Activated naive CD8-positive, alpha-beta T cell (primary cell): ENCODE data around the gene CPT1B.
"Not testable (repeated sequence)": the region's sequence is repeated elsewhere in the genome, so short reads cannot be mapped to it uniquely, and the experiment has no call there.

Experiments
- H3K27ac Mint-ChIP-seq: one replicate; pipeline ENCODE4 v1.8.0; 2021; ENCODE audit warnings: mixed read lengths
- H3K27me3 Mint-ChIP-seq: one replicate; pipeline ENCODE4 v1.8.0; 2021; ENCODE audit warnings: mixed read lengths
- H3K36me3 Mint-ChIP-seq: one replicate; pipeline ENCODE4 v1.8.0; 2021; ENCODE audit warnings: mixed read lengths
- H3K4me1 Mint-ChIP-seq: one replicate; pipeline ENCODE4 v1.8.0; 2021; ENCODE audit warnings: low read depth, mixed read lengths
- H3K4me3 Mint-ChIP-seq: one replicate; pipeline ENCODE4 v1.8.0; 2021; ENCODE audit warnings: mild to moderate bottlenecking, mixed read lengths
- H3K9me3 Mint-ChIP-seq: one replicate; pipeline ENCODE4 v1.8.0; 2021; ENCODE audit warnings: low read depth, mixed read lengths

CPT1B gene

GRCh38 chr22:50542416-50542927 lies 35.8 kb downstream of the CPT1B start:
- peaks cover 61% of the 10 kb centered on the region for H3K4me1 Mint-ChIP-seq
- peak overlapping the region; percentile 93 for H3K27ac Mint-ChIP-seq
- H3K4me3 Mint-ChIP-seq = peak overlapping the region; percentile 64
- H3K27me3 Mint-ChIP-seq = no peaks in the 10 kb centered on the region
- no peaks in the 10 kb centered on the region for H3K9me3 Mint-ChIP-seq
- no peaks in the 10 kb centered on the region for H3K36me3 Mint-ChIP-seq

DNA sequence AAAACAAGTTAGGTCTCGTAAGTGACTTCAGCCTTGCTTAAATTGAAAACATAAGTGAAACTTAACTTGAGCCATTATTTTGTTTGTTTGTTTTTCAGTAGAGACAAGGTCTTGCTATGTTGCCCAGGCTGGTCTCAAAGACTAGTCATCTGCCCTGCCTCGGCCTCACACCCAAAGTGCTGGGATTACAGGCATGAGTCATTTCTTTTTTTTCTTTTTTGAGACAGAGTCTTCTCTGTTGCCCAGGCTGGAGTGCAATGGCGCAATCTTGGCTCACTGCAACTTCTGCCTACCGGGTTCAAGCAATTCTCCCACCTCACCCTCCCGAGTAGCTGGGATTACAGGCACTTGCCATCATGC lies 36.6 kb downstream of the CPT1B start:
- H3K4me3 Mint-ChIP-seq, H3K9me3 Mint-ChIP-seq, H3K27me3 Mint-ChIP-seq, H3K36me3 Mint-ChIP-seq: not testable (repeated sequence)
- Mint-ChIP-seq H3K27ac (peak overlapping the region; percentile 93), H3K4me1 (peaks cover 61% of the 10 kb centered on the region)

DNA sequence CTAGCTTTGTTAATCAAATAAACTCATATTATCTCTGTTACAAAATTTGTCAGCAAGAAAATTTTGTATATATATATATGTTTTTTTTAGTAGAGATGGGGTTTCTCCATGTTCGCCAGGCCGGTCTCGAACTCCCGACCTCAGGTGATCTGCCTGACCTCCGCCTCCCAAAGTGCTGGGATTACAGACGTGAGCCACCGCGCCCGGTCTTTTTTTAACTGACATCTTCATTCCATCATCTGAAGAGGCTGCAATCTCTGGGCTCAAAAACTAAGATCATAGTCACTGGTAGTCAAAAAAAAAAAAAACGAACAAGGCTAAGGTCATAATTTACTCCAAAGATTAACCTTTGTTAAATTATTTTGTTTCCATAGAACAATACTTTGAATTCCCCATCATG lies 37.8 kb downstream of the CPT1B start:
- no peaks in the 10 kb centered on the region for H3K27me3 Mint-ChIP-seq
- peak overlapping the region; percentile 35 for H3K4me3 Mint-ChIP-seq
- H3K36me3 Mint-ChIP-seq = no peaks in the 10 kb centered on the region
- peaks cover 52% of the 10 kb centered on the region for H3K4me1 Mint-ChIP-seq
- peak overlapping the region; percentile 93 for H3K27ac Mint-ChIP-seq
- H3K9me3 Mint-ChIP-seq = no peaks in the 10 kb centered on the region

- Mint-ChIP-seq H3K4me3 (peak overlapping the region; percentile 21), H3K9me3 (no peaks in the 10 kb centered on the region), H3K4me1 (peaks cover 56% of the 10 kb centered on the region), H3K27ac (peak overlapping the region; percentile 98), H3K27me3 (no peaks in the 10 kb centered on the region), H3K36me3 (no peaks in the 10 kb centered on the region)
Observed at GRCh38 chr22:50537765-50538164, 40.5 kb downstream of the CPT1B start.

DNA sequence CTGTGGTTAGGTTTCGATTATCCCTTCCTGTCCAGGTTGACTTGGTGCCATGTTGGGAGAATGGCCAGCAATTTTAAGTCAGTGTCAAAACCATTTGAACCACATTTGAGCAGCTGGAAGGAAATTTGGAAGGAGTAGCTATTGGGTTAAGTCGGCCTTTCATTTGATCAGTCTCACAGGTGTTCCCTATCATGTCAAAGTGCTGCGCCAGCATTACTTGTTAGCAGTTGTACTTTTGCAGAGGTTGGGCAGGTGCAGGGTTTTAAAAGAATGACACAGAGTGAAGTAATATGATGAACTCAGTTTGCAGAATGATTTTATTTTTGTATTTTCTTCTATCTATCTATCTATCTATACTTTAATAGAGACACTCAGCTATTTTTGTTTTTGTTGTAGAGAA lies 42.0 kb downstream of the CPT1B start:
- Mint-ChIP-seq H3K27me3 (no peaks in the 10 kb centered on the region), H3K4me3 (no peak overlapping the region), H3K4me1 (peaks cover 47% of the 10 kb centered on the region), H3K9me3 (no peaks in the 10 kb centered on the region), H3K36me3 (no peaks in the 10 kb centered on the region), H3K27ac (no peak overlapping the region)

- no peaks in the 10 kb centered on the region for H3K9me3 Mint-ChIP-seq
- peak overlapping the region; percentile 22 for H3K27ac Mint-ChIP-seq
- no peaks in the 10 kb centered on the region for H3K27me3 Mint-ChIP-seq
- H3K36me3 Mint-ChIP-seq = no peaks in the 10 kb centered on the region
- H3K4me3 Mint-ChIP-seq = no peak overlapping the region
- H3K4me1 Mint-ChIP-seq = peaks cover 38% of the 10 kb centered on the region
Observed at GRCh38 chr22:50535113-50535512, 43.1 kb downstream of the CPT1B start.

GRCh38 chr22:50533856-50534711 lies 44.1 kb downstream of the CPT1B start:
- Mint-ChIP-seq H3K27ac (peak overlapping the region; percentile 76), H3K4me1 (peaks cover 28% of the 10 kb centered on the region), H3K4me3 (peak overlapping the region; percentile 60)
- not testable (repeated sequence) for H3K9me3 Mint-ChIP-seq, H3K36me3 Mint-ChIP-seq, H3K27me3 Mint-ChIP-seq

DNA sequence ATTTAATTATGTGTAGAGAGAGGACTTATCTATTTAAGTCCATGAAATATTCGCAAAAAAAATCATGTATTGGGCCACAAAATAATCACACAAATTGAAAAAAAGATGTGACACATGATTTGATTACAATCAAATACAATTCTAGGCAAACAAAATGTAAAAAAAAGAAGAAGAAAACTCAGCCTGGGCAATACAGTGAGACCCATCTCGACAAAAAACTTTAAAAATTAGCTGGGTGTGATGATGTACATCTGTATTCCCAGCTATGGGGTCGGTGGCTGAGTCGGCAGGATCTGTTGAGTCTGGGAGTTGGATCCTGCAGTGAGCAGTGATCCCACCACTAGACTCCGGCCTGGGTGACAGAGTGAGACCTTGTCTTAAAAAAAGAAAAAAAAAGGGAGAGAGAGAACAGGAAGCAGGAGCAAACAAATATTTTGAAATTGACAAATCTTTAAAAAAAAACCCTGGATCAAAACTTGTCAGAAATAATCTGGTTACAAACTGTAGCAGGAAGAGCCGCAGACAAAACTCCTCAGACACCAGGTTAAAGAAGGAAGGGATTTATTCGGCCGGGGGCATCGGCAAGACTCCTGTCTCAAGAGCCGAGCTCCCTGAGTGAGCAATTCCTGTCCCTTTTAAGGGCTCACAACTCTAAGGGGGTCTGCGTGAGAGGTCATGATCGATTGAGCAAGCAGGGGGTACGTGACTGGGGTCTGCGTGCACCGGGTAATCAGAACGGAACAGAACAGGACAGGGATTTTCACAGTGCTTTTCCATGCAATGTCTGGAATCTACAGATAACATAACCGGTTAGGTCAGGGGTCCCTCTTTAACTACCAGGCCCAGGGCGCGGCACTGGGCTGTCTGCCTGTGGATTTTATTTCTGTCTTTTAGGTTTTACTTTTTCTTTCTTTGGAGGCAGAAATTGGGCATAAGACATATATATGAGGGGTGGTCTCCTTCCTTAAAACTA lies 45.1 kb downstream of the CPT1B start:
- no peaks in the 10 kb centered on the region for H3K27me3 Mint-ChIP-seq

GRCh38 chr22:50531962-50532674 lies 46.1 kb downstream of the CPT1B start:
- no peaks in the 10 kb centered on the region for H3K27me3 Mint-ChIP-seq
- H3K9me3 Mint-ChIP-seq = no peaks in the 10 kb centered on the region
- H3K27ac Mint-ChIP-seq = peak overlapping the region; percentile 76
- H3K4me3 Mint-ChIP-seq = peak overlapping the region; percentile 89
- peaks cover 30% of the 10 kb centered on the region for H3K4me1 Mint-ChIP-seq
- H3K36me3 Mint-ChIP-seq = no peaks in the 10 kb centered on the region

More for the DNA sequence above, 45.1 kb downstream of the CPT1B start:
- Mint-ChIP-seq H3K27ac (peak overlapping the region; percentile 76), H3K36me3 (no peaks in the 10 kb centered on the region), H3K4me1 (peaks cover 27% of the 10 kb centered on the region), H3K4me3 (peak overlapping the region; percentile 89), H3K9me3 (no peaks in the 10 kb centered on the region)

DNA sequence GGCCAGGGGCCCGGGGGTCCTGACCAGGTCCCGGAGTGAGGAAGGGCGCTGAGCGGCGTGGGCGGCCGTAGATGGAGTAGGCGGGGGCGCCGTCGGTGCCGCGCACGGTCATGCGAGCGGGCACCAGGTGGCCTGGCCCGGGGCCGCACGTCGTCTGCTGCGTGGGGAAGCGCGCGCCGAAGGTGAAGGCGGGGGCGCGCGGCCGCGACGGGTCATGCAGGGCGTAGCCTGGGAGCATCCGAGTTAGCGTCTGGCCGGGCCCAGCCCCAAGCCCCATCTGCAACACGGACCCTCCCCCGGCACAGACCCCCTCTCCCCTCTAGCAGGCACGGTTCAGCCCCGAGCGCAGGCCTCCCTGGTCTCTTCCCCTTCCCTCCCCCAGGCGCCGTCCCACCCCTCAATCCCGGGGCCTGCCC lies 46.7 kb downstream of the CPT1B start:
- no peaks in the 10 kb centered on the region for H3K9me3 Mint-ChIP-seq
- peak overlapping the region; percentile 93 for H3K27ac Mint-ChIP-seq
- H3K4me3 Mint-ChIP-seq = peak overlapping the region; percentile 89
- peaks cover 34% of the 10 kb centered on the region for H3K4me1 Mint-ChIP-seq
- H3K27me3 Mint-ChIP-seq = no peaks in the 10 kb centered on the region
- no peaks in the 10 kb centered on the region for H3K36me3 Mint-ChIP-seq

DNA sequence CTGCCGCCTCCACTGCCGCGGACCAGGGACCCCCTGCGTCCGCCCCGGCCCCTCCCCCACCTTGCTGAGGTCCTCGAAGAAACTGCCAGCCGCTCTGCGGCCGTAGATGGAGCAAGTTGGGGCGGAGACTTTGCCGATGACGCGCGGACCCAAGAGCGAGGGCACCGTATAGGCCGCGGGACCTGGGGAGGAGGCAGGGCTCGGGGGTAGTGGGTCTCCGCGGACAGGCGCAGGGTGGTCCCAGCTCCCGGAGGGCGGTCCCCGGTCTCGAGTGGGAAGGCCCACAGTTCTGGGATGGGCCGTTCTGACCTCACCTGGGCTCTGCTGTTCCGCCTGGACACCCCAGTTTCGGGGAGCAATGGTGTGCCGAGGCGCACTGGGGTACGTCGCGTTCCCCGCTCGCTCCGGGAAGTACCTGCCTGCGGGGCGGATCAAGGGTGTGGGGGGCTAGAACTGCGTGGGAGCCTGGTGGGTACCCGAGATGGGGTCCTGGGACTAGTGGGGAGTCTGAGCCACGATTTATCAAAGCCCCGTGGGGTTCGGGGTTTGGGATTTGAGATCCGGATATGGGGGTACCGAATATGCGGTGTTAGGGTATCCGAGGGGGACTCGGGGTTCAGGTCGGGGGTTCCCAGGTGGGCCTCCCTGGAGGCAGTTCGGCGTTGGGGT lies 47.2 kb downstream of the CPT1B start:
- Mint-ChIP-seq H3K9me3 (no peaks in the 10 kb centered on the region), H3K36me3 (no peaks in the 10 kb centered on the region), H3K27me3 (no peaks in the 10 kb centered on the region), H3K27ac (peak overlapping the region; percentile 93), H3K4me3 (peak overlapping the region; percentile 89), H3K4me1 (peaks cover 34% of the 10 kb centered on the region)

DNA sequence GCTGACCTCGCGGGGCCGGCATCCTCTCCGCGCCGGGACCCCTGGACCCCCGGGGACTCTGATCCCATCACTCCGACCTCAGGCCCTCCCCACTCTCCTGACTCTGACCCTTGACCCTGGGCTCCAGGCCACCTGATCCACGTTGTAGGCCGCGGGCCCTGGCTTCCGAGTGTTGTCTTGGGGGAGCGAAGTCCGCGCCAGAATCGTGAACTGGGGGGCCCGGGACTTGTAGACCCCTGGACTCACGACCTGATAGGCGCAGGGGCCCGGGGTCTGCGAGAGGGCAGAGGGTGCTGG lies 47.7 kb downstream of the CPT1B start:
- Mint-ChIP-seq H3K36me3 (no peaks in the 10 kb centered on the region), H3K4me1 (peaks cover 34% of the 10 kb centered on the region), H3K9me3 (no peaks in the 10 kb centered on the region), H3K4me3 (peak overlapping the region; percentile 89), H3K27ac (peak overlapping the region; percentile 93), H3K27me3 (no peaks in the 10 kb centered on the region)

- no peaks in the 10 kb centered on the region for H3K36me3 Mint-ChIP-seq
- peaks cover 34% of the 10 kb centered on the region for H3K4me1 Mint-ChIP-seq
- no peaks in the 10 kb centered on the region for H3K27me3 Mint-ChIP-seq
- peak within 1 kb of the TSS; percentile 89 for H3K4me3 Mint-ChIP-seq
- peak within 1 kb of the TSS; percentile 93 for H3K27ac Mint-ChIP-seq
- no peaks in the 10 kb centered on the region for H3K9me3 Mint-ChIP-seq
Observed at GRCh38 chr22:50529897-50530579, 48.2 kb downstream of the CPT1B start, which contains the start of gene TYMP. TYMP (minus strand) TSS chr22:50530012; CDS start chr22:50529709, 303 bp downstream.
